ENCODE measurements around the gene ZNF579.
"Not testable (repeated sequence)": the region's sequence is repeated elsewhere in the genome, so short reads cannot be mapped to it uniquely, and the experiment has no call there.

The ZNF579 gene

GRCh38 chr19:55584871-55585270 is 4.2 kb upstream of the ZNF579 start:
- TF ChIP-seq, protein P1, sequence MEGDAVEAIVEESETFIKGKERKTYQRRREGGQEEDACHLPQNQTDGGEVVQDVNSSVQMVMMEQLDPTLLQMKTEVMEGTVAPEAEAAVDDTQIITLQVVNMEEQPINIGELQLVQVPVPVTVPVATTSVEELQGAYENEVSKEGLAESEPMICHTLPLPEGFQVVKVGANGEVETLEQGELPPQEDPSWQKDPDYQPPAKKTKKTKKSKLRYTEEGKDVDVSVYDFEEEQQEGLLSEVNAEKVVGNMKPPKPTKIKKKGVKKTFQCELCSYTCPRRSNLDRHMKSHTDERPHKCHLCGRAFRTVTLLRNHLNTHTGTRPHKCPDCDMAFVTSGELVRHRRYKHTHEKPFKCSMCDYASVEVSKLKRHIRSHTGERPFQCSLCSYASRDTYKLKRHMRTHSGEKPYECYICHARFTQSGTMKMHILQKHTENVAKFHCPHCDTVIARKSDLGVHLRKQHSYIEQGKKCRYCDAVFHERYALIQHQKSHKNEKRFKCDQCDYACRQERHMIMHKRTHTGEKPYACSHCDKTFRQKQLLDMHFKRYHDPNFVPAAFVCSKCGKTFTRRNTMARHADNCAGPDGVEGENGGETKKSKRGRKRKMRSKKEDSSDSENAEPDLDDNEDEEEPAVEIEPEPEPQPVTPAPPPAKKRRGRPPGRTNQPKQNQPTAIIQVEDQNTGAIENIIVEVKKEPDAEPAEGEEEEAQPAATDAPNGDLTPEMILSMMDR (IDR thresholded peaks at IDR 0.05; ENCODE audit: low read depth, low read length), result no peak
- no peak for DNase-seq (ENCODE audit: extremely low read depth, low read depth)

DNA sequence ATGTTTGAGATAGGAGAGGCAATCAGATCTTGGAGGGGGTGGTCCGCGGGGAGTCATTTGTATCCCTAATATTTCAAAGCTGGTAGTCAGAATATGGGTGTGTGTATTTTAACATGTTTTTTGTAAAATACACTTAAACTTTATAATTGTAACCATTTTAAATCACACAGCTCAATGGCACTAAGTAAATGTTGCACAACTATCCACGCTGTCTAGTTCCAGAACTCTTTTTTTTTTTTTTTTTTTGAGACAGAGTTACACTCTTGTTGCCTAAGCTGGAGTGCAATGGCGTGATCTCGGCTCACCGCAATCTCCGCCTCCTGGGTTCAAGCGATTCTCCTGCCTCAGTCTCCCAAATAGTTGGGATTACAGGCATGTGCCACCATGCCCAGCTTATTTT is 3.2 kb upstream of the ZNF579 start:
- not testable (repeated sequence) for DNase-seq (ENCODE audit: extremely low read depth, low read depth)

- DNase-seq (ENCODE audit: extremely low read depth, low read depth), result not testable (repeated sequence)
These were observed 1.6 kb upstream of the ZNF579 start for GRCh38 chr19:55582284-55582683.

- DNase-seq (ENCODE audit: extremely low read depth, low read depth), result no peak
- TF ChIP-seq, protein P1 (IDR thresholded peaks at IDR 0.05; ENCODE audit: low read depth, low read length), result no peak
These were observed 1.2 kb upstream of the ZNF579 start for GRCh38 chr19:55581823-55582223.

- DNase-seq (ENCODE audit: extremely low read depth, low read depth), result no peak
- TF ChIP-seq, protein P1 (IDR thresholded peaks at IDR 0.05; ENCODE audit: low read depth, low read length), result no peak
These were observed 636 bp upstream of the ZNF579 start for GRCh38 chr19:55581145-55581822.

DNA sequence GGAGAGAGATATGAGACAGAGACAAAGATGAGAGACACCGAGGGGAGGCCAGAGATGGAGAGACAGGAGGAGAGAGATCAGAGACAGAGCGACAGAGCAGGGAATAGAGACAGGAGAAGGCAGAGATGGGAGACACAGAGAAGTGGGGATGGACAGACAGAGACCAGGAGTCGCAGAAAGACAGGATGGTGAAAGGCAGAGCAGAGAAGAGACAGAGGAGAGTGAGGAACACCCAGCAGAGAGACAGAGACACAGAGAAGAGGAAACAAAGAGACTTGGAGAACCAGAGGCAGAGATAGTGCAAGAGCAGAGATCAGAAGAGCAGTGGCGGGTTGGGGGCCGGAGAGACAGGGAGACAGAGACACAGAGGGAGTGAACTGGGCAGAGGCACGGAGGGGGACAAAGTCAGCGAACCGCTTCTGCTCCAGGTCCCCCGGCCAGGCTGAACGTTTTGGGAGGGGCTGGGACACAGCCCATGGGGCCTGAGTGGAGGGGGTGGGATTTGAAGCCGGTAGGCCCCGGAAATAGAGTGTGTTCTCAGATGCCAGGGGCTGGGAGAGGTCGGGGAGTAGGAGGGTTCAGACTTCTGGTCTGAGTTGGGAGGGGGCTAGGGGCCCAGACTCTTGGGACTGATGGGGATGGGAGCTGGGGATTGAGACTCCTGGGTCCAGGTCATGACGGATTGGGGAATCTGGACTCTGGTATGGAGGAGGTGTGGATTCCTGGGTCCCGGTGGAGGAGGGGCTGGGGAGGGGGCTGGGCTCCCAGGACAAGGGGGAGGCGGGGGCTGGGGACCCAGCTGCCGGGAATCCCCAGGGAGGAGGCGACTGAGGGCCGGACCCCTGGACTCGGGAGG is 654 bp downstream of the ZNF579 start:
- no peak for DNase-seq (ENCODE audit: extremely low read depth, low read depth)
- TF ChIP-seq, protein P1 (IDR thresholded peaks at IDR 0.05; ENCODE audit: low read depth, low read length), result no peak

GRCh38 chr19:55578761-55579747 is 1.6 kb downstream of the ZNF579 start:
- DNase-seq (ENCODE audit: extremely low read depth, low read depth), result no peak
- TF ChIP-seq, protein P1 (IDR thresholded peaks at IDR 0.05; ENCODE audit: low read depth, low read length), result no peak

All from AG09319 (cell line).